NCI-H2171 (cell line): ENCODE data around the gene RPH3AL.
"Not testable (repeated sequence)": the region's sequence is repeated elsewhere in the genome, so short reads cannot be mapped to it uniquely, and the experiment has no call there.

ENCODE experiments used
- DNase-seq: peaks from one replicate; lab custom pipeline; 2025; lab: John Stamatoyannopoulos, UW

Gene RPH3AL

GRCh38 chr17:282000-282911 is 70.4 kb downstream of the RPH3AL start:
- no peak for DNase-seq

- no peak for DNase-seq
These were observed 71.1 kb downstream of the RPH3AL start for GRCh38 chr17:281365-281999.

DNA sequence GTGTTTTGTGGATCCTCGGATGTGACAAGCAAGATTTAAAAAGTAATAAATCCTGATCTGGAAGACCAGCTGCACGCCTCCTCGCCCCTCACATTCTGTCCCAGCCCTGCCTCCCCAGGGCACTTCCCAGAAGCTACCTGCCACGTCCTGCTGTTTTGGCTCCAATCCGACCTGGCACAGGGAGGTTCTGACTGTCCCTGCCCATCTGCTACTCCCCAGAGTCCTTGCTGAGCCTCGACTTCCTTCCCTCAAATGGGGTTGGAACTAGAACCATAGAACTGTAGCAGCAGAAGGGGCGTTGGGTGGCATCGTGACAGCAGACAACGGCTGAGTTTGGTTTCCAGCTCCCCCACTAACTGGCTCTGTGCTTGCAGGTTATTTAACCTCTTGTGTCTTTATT is 71.7 kb downstream of the RPH3AL start:
- no peak for DNase-seq

DNA sequence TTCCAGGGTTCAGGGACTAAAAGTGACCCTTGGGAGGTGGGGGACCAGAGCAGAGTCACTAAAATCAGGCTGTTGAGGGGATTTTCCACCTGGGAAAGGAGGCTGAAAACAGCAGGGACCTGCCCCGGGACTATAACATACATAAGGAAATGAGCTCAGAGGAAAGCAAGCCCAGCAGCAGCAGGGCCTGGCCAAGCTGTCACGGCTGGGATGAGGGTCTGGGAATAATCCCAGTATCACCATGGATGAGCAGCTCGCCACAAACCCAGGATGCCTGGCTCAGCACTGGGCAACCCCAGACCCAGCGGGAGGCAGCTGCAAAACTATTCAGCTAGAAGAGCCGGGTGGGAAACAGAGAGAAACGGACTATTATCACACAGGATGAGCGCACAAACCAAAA is 72.4 kb downstream of the RPH3AL start:
- DNase-seq = no peak

DNA sequence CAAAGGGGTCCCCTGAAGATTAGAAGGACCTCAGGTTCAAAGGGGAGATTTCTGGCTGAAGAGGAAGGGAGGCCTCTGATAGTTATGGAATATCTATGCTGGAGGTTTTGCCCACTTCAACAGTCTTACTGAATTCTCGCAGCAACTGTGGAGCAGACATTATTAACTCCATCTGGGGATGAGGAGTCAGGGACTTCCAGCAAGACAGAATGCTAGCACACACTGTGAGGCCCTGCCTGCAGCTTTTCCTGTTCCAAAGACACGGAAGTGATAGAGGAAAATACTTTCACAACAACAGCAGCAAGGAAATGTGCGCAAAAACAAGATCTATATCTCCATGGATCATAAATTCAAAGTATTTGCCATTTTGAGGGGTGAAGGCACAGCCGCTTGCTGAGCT is 72.8 kb downstream of the RPH3AL start:
- no peak for DNase-seq

GRCh38 chr17:279331-279730 is 73.3 kb downstream of the RPH3AL start:
- DNase-seq = no peak

GRCh38 chr17:278676-279059 is 73.9 kb downstream of the RPH3AL start:
- DNase-seq = no peak

- DNase-seq = no peak
These were observed 74.4 kb downstream of the RPH3AL start for GRCh38 chr17:278055-278675.

DNA sequence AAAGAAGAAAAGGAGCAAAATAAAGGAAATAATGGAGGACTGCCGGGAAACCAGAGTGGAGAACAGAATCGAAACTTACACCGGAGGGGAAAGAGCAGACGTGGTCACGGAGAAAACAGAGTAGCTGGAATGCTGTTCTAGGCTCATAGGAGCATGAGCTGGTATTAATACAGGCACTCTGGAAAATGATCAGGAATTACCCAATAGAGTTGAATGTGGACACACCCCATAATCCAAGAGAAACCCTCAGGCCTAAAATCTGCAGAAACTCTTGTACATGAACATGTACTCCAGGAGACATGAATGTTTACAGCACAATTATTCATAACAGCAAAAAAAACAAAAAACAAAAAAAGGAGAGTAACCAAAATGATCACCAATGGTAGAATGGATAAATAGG is 77.7 kb downstream of the RPH3AL start:
- no peak for DNase-seq

- no peak for DNase-seq
These were observed 78.4 kb downstream of the RPH3AL start for GRCh38 chr17:273981-274832.

DNA sequence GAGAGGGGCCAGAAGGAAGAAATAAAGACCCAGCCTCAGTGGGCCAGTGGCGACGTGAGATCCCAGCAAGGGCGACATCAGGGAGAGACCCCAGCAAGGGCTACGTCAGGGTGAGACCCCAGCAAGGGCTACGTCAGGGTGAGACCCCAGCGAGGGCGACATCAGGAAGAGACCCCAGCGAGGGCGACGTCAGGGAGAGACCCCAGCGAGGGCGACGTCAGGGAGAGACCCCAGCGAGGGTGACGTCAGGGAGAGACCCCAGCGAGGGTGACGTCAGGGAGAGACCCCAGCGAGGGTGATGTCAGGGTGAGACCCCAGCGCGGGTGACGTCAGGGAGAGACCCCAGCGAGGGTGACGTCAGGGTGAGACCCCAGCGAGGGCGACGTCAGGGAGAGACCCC is 79.8 kb downstream of the RPH3AL start:
- not testable (repeated sequence) for DNase-seq

- not testable (repeated sequence) for DNase-seq
These were observed 80.5 kb downstream of the RPH3AL start for GRCh38 chr17:271928-272623.

- peak; percentile 66 for DNase-seq
These were observed 82.7 kb downstream of the RPH3AL start for GRCh38 chr17:269616-270514.

GRCh38 chr17:266701-267667 is 85.6 kb downstream of the RPH3AL start:
- no peak for DNase-seq

GRCh38 chr17:266219-266618 is 86.4 kb downstream of the RPH3AL start:
- no peak for DNase-seq

GRCh38 chr17:265718-266117 is 86.9 kb downstream of the RPH3AL start:
- DNase-seq = no peak

DNA sequence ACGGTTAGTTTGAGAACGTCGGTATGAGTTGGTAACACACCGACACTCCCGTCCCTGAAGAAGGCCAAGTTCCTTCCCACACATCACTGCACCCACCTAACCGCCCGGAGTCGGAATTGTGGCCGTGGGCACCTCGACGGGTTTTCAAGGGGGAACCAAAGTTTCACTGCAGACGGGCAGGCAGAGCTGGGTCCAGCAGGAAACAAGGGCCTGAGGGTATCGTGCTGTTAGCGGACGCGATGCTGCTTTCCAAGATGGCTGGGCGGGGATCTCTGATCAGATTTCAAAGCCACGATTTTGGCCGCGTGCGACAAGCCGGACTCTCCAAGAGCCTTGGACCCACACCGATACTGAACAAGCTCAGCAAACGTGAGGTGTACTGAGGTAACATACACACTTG is 88.8 kb downstream of the RPH3AL start:
- DNase-seq = no peak

DNA sequence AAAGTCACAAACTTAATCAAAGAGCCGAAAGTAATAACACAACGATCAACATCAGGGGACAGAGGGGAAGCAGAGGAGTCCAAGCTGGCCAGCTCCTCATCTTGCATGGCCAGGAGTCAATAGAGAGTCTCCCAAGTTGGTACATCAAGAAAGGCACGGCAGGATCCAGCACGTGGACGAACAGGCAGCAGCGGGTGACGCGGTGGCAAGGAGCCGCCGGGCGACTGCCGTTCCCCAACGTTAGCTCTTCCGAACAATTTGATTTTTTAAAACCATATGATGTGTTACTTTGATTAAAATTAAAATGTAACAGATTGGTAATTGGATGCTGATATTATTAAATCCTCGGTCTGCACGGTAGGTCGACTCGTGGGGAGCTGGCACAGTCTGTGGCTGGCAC is 89.3 kb downstream of the RPH3AL start:
- no peak for DNase-seq

GRCh38 chr17:261635-262034 is 91.0 kb downstream of the RPH3AL start:
- DNase-seq = no peak
